CD1c-positive myeloid dendritic cell (primary cell): ENCODE results near the gene YARS1.

Experiments used
- DNase-seq: peaks from one replicate; pipeline ENCODE4 v3.0.0-alpha.2; 2016; ENCODE audit errors: extremely low spot score

YARS1 gene

DNA sequence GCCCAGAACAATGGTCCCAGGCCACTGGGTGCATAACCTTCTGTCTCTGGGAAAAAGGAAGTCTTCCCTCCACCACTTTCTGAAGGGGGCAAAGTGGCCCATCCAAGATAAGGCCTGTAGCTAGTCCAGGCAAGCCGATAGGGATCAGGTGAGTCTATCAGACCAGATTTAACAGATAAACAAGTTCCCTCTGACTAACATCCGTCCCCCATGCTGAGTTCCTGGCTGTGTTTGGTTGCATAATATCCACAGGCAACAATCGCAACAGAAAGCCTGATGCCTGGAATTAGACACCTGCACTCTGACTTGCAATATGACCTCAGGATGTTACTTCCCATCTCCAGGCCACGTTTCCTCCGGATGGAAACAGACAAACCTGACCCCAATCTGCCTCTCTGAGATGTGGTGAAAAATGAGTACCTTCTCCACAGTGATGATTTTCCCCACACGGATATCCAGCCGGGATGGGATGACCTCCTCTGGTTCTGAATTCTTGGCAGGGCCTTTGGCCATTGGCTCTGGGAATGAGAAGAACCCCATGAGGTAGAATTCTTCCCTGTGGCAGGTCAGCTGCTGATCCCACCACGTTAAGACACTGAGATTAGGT is 36.4 kb downstream of the YARS1 start:
- no peak for DNase-seq

DNA sequence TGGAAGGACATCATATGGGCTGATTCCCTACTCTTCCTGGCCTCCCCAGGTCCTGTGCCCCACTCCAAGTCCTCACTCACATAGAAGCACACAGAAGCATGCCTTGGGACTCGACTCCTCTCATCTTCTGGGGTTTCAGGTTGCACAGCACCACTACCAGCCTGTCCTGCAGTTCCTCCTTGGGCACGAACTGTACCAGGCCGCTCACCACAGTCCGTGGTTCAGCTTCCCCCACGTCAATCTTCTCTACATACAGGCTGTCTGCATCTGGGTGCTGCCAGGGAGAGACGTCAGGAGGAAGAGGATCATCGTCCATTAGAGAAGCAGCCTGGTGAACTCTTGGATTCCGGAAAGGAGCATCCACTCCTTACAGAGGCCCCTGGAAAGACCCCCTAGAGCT is 37.2 kb downstream of the YARS1 start:
- DNase-seq: no peak

DNA sequence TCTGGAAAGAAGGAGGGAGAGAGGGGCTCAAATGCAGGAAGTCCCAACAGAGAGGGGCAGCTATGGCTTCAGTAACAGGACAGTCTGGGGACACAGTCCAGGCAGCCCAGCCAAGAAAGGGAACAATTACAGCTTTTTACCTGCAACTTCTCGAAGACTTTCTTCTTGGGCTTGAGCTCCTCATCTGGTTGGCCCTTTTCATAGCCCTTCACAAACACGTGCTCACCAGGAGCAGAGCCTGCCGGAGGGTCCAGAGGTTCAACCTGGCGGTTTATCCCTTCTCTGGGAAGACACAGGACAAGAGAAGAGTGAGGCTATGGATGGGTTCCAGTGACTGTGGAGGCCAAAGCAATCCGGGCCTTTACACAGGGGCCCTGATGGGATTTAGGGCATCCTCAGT is 37.9 kb downstream of the YARS1 start:
- DNase-seq: no peak

DNA sequence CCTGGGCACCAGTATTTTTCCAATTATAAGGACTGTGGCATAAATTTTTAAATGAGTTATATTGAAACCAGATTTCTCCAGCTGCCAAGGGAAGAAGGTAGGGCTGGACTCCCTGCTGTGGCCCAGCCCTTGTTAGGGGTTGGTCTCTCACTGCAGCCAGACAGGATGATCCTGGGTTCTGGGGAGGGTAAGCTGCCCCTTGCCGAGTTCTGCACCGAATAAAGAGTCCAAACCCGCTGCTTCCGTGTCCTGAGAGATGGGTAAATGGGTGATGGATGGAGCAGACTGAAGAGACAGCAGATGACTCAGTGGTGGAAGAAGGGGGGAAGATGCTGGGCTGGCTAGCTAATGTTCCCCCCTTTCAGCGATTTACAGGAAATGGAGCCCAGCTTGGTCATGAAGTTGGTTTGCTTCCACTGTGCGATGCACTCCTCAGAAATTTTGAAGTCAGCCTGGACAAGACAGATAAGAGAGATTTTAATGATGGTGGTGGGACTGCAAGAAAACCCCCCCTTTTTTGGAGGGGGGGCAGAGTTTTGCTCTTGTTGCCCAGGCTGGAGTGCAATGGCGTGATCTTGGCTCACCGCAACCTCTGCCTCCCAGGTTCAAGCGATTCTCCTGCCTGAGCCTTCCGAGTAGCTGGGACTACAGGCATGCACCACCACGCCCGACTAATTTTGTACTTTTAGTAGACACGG is 41.4 kb downstream of the YARS1 start:
- no peak for DNase-seq

DNA sequence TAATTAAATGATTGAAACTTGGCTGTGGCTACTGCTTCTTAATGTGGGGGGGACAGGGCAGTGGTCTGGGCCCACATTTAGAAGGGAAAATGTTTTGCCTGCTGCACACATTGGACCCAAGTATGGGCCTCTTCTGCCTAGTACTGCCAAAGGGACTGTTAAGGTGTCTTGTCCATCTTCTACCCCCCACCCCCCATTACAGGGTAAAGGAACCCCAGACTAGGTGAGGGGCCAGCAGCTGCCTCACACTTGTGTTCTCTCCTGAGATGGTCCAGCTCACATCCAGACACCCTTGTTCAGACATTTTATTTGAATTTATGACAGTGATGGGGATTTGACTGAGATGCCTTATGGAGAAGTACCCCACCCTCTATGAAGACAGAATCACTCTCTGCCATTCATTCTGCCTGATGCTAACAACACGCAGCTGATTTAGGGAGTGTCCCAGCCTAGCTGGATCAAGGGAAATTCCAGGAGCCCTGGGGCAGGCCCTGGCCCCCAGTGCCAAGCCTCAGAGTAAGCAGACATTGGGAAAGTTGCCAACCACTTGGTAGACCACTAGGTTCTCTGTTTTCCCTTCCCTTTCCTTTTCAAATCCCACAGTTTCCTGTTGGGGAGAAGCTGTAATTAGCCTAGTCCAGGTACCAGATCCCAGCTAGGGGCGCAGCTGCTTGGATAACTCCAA is 42.1 kb downstream of the YARS1 start:
- no peak for DNase-seq

DNA sequence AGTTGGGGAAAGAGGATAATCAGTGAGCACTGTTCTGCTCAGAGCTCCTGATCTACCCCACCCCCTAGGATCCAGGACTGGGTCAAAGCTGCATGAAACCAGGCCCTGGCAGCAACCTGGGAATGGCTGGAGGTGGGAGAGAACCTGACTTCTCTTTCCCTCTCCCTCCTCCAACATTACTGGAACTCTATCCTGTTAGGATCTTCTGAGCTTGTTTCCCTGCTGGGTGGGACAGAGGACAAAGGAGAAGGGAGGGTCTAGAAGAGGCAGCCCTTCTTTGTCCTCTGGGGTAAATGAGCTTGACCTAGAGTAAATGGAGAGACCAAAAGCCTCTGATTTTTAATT is 42.7 kb downstream of the YARS1 start:
- no peak for DNase-seq

DNA sequence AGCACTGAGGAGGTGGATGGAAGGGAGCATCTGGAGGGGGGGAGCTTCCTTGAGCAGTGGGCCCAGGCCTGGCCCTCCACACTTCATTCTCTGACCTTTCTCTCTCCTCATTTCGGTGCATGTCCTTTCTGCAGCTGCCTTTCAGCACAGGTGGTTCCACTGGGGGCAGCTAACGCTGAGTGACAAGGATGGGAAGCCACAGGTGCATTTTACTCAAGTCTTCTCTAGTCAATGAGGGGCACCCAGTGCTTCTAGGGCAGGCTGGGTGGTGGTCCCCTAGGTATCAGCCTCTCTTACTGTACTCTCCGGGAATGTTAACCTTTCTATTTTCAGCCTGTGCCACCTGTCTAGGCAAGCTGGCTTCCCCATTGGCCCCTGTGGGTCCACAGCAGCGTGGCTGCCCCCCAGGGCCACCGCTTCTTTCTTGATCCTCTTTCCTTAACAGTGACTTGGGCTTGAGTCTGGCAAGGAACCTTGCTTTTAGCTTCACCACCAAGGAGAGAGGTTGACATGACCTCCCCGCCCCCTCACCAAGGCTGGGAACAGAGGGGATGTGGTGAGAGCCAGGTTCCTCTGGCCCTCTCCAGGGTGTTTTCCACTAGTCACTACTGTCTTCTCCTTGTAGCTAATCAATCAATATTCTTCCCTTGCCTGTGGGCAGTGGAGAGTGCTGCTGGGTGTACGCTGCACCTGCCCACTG is 43.2 kb downstream of the YARS1 start:
- DNase-seq: no peak

DNA sequence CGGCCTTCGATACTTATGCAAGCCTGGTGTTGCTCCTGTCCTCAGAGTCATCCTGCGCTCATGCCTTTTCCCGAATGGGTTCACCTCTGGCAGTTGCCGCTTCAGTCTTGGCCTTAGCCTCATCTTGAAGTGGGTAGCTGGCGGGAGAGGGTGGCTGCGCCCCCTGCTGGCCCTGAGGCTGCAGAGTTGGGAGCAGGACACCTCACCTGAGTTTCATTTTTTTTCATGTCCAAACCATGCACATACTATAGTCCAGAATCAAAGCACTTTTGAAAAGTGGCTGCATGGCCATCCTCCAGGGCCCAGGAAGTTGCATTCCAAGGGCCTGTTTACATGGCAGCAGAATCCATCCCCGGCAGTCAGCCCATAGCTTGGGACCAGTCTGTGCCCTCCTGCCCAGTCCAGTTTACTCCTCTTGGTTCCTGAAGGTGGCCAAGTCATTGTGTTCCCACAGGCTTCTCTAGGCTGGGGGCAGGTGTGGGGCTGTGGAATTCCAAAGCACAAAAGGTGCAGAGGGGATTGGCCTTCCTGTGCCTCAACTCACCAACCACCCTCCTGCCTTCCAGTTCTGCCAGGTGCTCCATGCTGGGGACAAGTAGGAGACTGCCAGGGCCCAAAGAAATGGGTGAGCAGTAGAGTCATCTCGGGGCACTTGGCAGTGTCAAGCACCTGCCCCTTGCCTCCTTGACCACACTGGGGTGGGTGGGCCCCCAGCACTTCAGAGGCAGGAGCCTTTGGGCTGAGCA is 44.0 kb downstream of the YARS1 start:
- DNase-seq: peak; percentile 65

DNA sequence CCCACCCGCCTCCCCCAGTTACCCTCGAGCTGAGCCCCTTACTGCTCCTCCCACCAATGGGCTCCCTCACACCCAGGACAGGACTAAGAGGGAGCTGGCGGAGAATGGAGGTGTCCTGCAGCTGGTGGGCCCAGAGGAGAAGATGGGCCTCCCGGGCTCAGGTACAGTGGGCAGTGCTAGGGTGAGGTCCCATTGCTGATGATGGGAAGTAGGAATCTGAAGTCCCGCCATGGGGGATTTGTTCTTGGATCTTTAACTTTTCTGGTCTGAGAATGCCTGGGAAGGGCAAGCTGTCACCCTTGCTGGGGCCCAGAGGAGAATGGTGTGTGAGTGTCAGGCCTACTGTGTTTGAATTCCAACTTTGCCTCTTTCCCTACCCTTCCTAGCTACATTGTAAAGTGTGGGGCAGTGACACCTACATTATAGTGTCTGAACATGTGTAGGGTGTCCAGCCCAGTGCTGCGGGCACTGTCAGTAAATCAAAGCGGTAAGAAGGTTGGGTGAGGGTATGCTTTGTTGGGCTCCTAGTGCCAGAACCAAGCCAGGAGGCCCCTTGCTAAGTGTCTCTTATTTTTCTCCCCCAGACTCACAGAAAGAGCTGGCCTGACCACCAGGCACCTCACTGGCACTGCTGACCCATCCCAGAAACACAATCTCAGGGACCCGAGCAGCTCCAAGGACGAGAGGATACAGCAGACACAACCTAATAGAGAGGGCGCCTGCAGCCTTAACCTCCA is 44.7 kb downstream of the YARS1 start:
- no peak for DNase-seq

DNA sequence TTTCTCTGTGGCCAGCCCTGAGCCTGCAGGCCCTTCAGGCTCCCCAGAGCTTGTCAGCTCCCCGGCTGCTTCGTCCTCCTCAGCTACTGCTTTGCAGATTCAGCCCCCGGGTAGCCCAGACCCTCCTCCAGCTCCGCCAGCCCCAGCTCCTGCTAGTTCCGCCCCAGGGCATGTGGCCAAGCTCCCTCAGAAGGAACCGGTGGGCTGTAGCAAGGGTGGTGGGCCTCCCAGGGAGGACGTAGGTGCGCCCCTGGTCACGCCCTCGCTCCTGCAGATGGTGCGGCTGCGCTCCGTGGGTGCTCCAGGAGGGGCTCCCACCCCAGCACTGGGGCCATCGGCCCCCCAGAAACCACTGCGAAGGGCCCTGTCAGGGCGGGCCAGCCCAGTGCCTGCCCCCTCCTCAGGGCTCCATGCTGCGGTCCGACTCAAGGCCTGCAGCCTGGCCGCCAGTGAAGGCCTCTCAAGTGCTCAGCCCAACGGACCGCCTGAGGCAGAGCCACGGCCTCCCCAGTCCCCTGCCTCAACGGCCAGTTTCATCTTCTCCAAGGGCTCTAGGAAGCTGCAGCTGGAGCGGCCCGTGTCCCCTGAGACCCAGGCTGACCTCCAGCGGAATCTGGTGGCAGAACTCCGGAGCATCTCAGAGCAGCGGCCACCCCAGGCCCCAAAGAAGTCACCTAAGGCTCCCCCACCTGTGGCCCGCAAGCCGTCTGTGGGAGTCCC is 45.4 kb downstream of the YARS1 start:
- DNase-seq: no peak

DNA sequence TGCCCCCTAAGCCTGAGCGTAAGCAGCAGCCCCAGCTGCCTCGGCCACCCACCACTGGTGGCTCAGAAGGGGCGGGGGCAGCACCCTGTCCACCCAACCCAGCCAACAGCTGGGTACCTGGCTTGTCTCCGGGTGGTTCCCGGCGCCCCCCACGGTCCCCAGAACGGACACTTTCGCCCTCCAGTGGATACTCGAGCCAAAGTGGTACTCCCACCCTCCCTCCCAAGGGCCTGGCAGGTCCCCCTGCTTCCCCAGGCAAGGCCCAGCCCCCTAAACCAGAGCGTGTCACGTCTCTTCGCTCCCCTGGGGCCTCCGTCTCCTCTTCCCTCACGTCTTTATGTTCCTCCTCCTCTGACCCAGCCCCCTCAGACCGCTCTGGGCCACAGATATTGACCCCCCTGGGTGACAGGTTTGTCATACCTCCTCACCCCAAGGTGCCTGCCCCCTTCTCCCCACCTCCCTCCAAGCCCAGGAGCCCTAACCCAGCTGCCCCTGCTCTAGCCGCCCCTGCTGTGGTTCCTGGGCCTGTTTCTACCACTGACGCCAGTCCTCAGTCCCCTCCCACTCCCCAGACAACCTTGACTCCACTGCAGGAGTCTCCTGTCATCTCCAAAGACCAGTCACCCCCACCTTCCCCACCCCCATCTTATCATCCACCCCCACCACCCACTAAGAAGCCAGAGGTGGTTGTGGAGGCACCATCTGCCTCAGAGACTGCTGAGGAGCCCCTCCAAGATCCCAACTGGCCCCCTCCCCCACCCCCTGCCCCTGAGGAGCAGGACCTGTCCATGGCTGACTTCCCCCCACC is 46.2 kb downstream of the YARS1 start:
- no peak for DNase-seq

DNA sequence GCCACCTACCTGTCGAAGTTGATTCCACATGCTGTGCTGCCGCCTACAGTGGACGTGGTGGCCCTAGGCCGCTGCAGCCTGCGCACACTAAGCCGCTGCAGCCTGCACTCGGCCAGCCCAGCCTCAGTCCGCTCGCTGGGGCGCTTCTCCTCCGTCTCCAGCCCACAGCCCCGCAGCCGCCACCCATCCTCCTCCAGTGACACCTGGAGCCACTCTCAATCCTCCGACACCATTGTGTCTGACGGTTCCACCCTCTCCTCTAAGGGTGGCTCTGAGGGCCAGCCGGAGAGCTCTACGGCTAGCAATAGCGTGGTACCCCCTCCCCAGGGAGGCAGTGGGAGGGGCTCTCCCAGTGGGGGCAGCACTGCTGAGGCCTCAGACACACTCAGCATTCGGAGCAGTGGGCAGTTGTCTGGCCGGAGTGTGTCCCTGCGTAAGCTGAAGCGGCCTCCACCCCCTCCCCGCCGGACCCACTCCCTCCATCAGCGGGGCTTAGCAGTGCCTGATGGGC is 46.9 kb downstream of the YARS1 start:
- no peak for DNase-seq

DNA sequence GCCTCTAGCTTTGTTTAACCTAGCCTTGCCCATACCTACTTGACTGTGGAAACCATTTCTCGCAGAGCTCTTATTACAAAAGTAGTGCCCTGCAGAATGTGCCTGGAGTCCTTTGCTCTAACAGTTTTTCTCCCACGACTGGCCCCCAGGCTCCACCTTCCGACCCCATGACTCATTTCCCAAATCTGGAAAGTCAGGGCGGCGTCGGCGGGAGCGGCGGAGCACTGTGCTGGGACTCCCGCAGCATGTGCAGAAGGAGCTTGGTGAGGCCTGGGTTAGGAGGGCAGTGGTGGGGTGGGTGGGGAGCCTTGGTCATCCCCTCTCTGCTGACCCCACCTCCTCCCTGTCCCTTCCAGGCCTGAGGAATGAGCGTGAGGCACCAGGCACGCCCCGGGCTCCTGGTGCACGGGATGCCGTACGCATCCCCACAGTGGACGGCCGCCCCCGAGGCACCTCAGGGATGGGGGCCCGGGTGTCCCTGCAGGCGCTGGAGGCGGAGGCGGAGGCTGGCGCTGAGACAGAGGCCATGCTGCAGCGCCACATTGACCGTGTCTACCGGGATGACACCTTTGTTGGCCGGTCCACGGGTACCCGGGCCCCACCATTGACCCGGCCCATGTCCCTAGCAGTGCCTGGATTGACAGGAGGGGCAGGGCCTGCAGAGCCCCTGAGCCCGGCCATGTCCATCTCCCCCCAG is 47.5 kb downstream of the YARS1 start:
- DNase-seq: no peak

DNA sequence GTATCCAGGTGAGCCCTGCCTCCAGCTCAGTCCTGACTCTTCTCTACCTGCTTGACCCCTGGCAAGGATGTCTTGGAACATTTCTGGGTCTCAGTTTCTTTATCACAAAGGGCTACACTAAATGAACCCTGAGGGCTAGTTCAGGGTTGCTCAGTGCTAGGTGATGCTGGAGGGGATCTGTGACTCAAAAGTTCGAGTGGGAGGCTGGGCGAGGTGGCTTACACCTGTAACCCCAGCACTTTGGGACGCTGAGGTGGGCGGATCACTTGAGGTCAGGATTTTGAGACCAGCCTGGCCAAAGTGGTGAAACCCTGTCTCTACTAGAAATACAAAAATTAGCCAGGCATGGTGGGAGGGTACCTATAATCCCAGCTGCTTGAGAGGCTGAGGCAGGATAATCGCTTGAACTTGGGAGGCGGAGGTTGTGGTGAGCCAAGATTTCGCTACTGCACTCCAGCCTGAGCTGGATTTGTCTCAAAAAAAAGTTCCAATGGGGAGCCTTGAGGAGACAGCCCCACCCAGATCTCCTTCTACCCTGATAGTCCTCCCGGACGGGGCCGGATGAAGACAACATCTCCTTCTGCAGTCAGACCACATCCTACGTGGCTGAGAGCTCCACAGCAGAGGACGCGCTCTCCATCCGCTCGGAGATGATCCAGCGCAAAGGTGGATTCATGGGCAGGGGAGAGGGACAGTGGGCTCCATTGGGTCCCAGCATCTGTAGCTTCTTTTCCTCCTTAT is 48.9 kb downstream of the YARS1 start:
- DNase-seq: no peak

DNA sequence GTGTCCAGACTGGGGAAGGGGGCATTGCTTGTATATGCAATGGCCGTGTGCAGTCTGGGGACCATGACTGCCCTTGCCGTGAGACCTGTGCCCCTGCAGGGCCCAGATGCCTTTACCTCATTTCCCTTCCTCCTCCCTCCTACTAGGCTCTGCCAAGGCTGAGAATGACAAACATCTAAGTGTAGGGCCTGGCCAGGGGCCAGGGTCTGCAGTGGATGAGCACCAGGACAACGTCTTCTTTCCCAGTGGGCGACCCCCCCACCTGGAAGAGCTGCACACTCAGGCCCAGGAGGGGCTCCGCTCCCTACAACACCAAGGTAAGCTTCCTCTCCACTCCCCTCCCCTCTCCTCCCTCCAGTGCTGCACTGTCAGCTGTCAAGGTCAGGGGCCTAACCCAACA is 49.5 kb downstream of the YARS1 start:
- DNase-seq: no peak

DNA sequence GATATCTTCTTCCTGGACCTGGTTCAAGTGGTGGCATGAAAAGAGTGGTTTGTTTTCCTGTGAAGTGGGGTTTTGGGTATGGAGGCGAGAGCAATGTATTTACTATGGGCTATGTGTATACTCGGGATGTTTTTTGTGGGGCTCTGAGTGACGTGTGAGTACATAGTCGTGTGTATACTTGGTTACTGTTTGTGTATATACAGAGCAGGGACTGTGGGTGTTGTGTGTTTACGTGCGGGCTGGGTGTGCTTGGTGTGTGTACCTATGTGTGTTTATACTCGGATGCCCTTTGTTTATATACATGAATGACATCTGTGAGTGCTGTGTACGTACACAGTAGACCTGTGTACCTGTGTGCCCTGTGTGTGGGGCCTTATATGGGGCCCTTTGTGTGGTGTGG is 50.0 kb downstream of the YARS1 start:
- DNase-seq: no peak

DNA sequence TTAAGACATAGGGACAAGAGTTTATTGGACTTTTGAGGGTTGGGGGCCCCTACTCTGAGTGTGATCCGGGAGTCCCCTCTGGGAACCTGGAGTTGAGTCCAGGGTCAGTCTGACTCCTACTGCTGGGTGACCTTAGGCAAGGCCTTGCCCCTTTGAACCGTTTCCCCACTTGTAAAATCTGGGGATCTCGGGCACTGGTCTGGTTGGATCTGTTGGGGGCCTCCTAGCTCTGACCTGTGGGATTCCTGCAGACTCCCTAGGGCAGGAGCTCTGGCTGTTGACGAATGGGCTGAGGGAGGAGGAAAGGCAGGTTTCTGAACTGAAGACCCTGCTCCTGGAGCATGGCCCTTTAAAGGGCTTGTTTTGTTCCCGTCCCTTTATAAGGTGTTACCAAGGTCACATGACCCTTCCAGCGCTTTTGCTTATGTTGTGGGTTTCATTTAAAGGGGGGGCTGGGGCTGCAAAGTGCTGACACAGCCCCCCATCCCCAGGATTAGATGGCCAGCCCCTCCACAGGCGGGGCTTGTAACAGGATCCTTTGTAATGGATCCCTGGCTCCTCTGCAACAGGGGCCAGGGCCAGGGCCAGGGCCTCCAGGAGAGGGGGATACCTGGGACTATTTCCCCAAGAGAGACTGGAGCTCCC is 50.7 kb downstream of the YARS1 start:
- DNase-seq: no peak
